Activated CD4-positive, alpha-beta T cell treated with anti-CD3 and anti-CD28 coated beads, Interleukin-2, Interleukin-6, amounts not matched to agents 100 ng/mL and 50 ng/mL, durations not matched to agents 16 hours and 8 hours (primary cell): ENCODE measurements around the gene MPL.
A peak's percentile ranks its signal among the peaks of the same experiment; 100 is the strongest.
"Not testable (repeated sequence)": the region's sequence is repeated elsewhere in the genome, so short reads cannot be mapped to it uniquely, and the experiment has no call there.

Experiments used
- DNase-seq: peaks from one replicate; pipeline ENCODE4 v3.0.0-alpha.2; 2020

MPL gene

GRCh38 chr1:43358121-43358745, 20.6 kb downstream of the MPL start:
- DNase-seq: peak; percentile 29

- peak; percentile 100 for DNase-seq
These were observed 21.4 kb downstream of the MPL start, which contains the start of gene CDC20 for GRCh38 chr1:43358746-43359693. Gene CDC20, plus strand, starts transcription at chr1:43358981. Its CDS starts 235 bp downstream, at chr1:43359216.

- DNase-seq: no peak
These were observed 22.1 kb downstream of the MPL start for GRCh38 chr1:43359696-43360095.

- DNase-seq: no peak
These were observed 23.0 kb downstream of the MPL start for GRCh38 chr1:43360616-43361015.

GRCh38 chr1:43363283-43363934, 25.8 kb downstream of the MPL start:
- DNase-seq: peak; percentile 43

GRCh38 chr1:43363935-43364525, 26.4 kb downstream of the MPL start:
- DNase-seq: no peak

GRCh38 chr1:43365678-43366077, 28.1 kb downstream of the MPL start:
- DNase-seq: no peak

- peak; percentile 27 for DNase-seq
These were observed 28.6 kb downstream of the MPL start for GRCh38 chr1:43366179-43366578.

GRCh38 chr1:43366601-43367025, 29.0 kb downstream of the MPL start:
- no peak for DNase-seq

- DNase-seq: peak; percentile 43
These were observed 29.6 kb downstream of the MPL start for GRCh38 chr1:43367026-43367903.

GRCh38 chr1:43367904-43368645, 30.5 kb downstream of the MPL start, which contains the start of gene ELOVL1:
Gene ELOVL1, minus strand, starts transcription at chr1:43368011. Its CDS starts 2,402 bp downstream, at chr1:43365609.
- peak; percentile 96 for DNase-seq

- DNase-seq: no peak
These were observed 31.0 kb downstream of the MPL start for GRCh38 chr1:43368646-43369020.

- DNase-seq: not testable (repeated sequence)
These were observed 32.2 kb downstream of the MPL start for GRCh38 chr1:43369779-43370178.

GRCh38 chr1:43370564-43370963, 32.9 kb downstream of the MPL start:
- DNase-seq: no peak

- DNase-seq: no peak
These were observed 34.6 kb downstream of the MPL start for GRCh38 chr1:43372172-43372571.

- no peak for DNase-seq
These were observed 35.7 kb downstream of the MPL start for GRCh38 chr1:43373066-43373940.

GRCh38 chr1:43376723-43377235, 39.2 kb downstream of the MPL start:
- DNase-seq: no peak

- no peak for DNase-seq
These were observed 40.2 kb downstream of the MPL start for GRCh38 chr1:43377831-43378230.

- no peak for DNase-seq
These were observed 41.9 kb downstream of the MPL start for GRCh38 chr1:43379476-43379875.

GRCh38 chr1:43381612-43382011, 44.0 kb downstream of the MPL start:
- DNase-seq: no peak
